NCI-H128 (cell line): ENCODE results near the gene FAM171A2.
"Not testable (repeated sequence)": the region's sequence is repeated elsewhere in the genome, so short reads cannot be mapped to it uniquely, and the experiment has no call there.

Experiments
- DNase-seq: peaks from one replicate; lab custom pipeline; 2025; ENCODE audit not compliant: unreplicated experiment; lab: John Stamatoyannopoulos, UW

Gene FAM171A2

DNA sequence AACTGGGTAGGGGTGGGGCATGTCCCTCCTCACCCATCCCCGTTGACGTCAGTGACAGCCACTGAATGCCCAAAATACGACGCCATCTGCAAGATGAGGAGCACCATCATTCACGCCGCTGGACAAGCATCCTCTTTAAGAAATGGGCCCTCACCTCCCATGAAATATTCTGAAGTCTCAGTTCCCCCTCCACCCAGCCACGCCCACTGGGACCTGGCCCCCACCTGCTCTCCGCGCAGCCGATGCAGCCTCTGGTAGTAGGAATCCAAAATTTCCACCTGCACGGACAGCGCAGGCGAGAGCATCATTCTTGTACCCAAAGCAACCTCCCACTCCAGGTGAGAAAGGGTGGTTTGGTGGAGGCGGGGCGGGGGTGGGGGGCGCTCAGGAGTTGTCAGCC lies 20.2 kb upstream of the FAM171A2 start:
- DNase-seq, result no peak

- DNase-seq, result no peak
Observed at GRCh38 chr17:44383363-44383762, 19.7 kb upstream of the FAM171A2 start.

- no peak for DNase-seq
Observed at GRCh38 chr17:44382917-44383316, 19.3 kb upstream of the FAM171A2 start.

DNA sequence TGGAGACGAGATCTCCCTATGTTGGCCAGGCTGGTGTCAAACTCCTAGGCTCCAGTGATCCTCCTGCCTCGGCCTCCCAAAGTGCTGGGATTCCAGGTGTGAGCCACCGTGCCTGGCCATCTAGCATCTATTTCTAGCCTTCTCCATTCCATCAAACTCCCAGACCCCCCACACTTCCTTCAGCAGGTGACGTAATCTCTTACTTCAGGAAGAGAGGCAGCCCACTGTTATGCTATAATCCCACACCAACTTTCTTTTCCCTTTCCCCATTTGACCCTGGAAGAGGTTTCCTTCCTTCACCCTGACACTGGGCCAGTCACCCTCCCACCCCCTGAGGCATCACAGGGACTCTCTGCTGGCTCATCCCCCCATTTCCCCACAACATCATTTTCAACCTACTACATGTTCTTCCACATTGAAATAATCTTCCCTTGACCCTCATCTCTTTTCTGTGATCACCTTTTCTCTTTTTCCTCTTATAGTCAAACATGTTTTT lies 18.2 kb upstream of the FAM171A2 start:
- DNase-seq, result no peak

- DNase-seq, result no peak
Observed at GRCh38 chr17:44380767-44381166, 17.1 kb upstream of the FAM171A2 start.

- no peak for DNase-seq
Observed at GRCh38 chr17:44379887-44380286, 16.2 kb upstream of the FAM171A2 start.

- no peak for DNase-seq
Observed at GRCh38 chr17:44378171-44378705, 14.6 kb upstream of the FAM171A2 start.

DNA sequence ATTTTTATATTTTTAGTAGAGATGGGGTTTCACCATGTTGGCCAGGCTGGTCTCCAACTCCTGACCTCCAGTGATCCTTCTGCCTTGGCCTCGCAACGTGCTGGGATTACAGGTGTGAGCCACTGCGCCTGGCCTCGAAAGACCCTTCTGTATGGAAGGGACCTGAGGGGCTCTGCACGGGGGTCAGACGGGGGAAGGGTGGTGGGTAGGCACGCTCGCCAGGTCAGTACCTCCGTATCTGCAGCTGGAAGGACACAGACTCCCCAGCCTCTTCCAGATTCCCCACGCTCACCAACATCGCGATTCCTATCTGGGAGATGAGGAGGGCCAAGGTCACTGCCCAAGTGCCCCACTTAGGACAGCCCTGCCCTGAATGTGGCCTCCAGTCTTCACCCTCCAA lies 13.1 kb upstream of the FAM171A2 start:
- no peak for DNase-seq

DNA sequence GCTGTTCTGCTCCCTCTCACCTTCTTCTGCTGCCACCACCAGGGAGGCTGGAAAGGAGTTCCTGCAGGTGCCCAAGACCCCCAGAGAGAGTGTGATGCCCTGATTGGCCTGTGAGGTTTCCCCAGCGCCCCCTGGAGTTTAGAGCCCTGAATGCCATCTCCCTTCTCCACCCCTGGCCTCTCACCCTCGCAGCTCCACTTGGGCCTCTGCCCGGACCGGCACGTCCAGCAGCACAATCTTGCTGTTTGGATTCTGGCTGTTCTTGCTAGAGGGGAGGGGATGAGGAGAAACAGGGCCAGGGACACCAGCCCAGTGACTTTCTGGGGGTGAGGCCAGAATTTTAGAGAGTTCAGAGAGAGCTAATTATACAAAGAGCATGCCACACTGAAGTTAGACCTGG lies 12.5 kb upstream of the FAM171A2 start:
- DNase-seq, result no peak

- DNase-seq, result no peak
Observed at GRCh38 chr17:44375196-44376017, 11.8 kb upstream of the FAM171A2 start.

GRCh38 chr17:44374306-44375195 lies 10.9 kb upstream of the FAM171A2 start:
- no peak for DNase-seq

GRCh38 chr17:44372036-44372435 lies 8.4 kb upstream of the FAM171A2 start:
- no peak for DNase-seq

GRCh38 chr17:44369414-44370023 lies 5.9 kb upstream of the FAM171A2 start:
- DNase-seq, result not testable (repeated sequence)

DNA sequence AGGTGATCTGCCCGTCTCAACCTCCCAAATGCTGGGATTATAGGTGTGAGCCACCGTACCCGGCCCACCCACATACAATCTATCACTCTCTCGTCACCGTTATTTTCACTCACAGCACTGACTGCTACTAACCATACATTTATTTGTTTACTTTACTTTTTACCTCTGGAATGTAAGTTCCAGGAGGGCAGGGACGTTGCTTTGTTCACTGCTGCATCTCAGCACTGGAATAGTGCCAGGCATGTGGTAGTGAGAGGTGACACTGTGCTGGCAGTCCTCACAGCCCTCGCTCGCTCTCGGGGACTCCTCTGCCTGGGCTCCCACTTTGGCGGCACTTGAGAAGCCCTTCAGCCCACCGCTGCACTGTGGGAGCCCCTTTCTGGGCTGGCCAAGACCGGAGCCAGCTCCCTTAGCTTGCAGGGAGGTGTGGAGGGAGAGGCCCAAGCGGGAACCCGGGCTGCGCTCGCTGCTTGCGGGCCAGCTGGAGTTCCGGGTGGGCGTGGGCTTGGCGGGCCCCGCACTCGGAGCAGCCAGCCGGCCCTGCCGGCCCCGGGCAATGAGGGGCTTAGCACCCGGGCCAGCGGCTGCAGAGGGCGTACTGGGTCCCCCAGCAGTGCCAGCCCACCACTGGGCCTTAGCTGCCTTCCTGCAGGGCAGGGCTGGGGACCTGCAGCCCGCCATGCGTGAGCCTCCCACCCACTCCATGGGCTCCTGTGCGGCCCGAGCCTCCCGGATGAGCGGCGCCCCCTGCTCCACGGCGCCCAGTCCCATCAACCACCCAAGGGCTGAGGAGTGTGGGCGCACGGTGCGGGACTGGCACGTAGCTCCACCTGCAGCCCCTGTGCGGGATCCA lies 5.0 kb upstream of the FAM171A2 start:
- not testable (repeated sequence) for DNase-seq

DNA sequence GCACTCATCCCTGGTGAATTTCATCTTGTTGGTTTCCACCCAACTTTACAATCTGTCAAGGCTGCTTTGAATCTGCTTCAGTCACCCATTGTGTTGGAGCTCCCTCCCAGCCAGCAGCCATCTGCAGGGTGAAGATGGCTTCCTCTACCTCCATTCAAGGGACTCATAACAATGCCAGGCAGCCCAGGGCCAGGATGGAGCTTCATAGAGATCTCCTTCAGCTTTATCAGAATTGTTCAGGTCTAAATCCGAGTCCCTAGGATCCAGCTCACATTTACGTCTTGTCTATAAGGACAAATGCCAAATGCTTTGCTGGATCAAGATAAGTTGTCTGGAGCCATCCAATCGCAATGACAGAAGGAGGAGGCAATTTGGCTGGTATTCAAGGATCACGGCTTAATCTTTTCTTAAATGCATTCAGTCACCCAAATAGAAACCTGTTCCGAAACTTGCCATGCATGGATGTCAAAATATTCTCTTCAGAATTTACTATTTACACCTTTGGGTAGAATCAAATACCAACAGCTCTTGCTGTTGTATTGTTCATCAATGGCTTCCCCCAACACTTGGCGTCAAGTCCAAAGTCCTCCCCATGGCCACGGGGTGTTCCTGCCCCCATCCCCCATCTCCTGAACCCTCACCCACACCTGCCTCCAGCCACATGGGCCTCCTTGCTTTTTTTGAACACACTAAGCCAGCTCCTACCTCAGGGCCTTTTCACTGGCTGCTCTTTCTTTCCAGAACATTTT lies 3.8 kb upstream of the FAM171A2 start:
- no peak for DNase-seq

DNA sequence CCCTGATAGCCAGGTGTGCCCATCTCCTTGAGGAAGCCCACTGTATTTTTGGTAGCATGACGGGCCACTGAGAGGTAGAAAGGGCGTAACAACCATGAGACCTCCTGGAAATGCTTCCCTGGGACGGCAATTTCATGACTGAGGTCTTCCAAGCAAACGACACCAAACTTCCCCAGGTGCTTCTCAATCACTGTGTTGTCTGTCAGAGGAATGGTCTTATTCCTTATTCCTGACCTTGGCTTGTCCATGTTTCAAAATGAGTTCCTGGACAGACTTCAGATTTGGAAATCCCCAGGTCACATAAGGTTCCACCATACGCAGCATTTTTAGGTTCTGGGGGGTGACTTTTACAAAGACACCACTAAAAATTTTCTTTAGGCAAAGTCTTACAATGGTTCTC lies 1.4 kb upstream of the FAM171A2 start:
- DNase-seq, result not testable (repeated sequence)

GRCh38 chr17:44362949-44363612 lies 572 bp downstream of the FAM171A2 start:
- DNase-seq, result no peak

- DNase-seq, result no peak
Observed at GRCh38 chr17:44362459-44362948, 1.1 kb downstream of the FAM171A2 start.
